ENCODE results near the gene ITPR2. TPM values are rescaled to one million over a fixed set of nuclear protein-coding genes. Genes with fewer than 3 reads are reported as not detected.

Gene ITPR2
- total RNA-seq, 1 donor from 2014 or later: 74.5 TPM

- no peak for ATAC-seq (ENCODE audit: low read depth)
- H3K4me3 Mint-ChIP-seq: no peak overlapping the region
- DNase-seq: no peak
- H3K36me3 Mint-ChIP-seq (ENCODE audit: low read depth): peaks cover 22% of the 10 kb centered on the region
- H3K27me3 Mint-ChIP-seq: no peaks in the 10 kb centered on the region
- ChIA-PET POLR2A (no interaction called here), CTCF (interaction anchor here (1.4 kb wide), 1 partner anchor 277 kb away, joined by 5 read pairs; no protein-coding TSS in a partner anchor)
- H3K4me1 Mint-ChIP-seq: no peaks in the 10 kb centered on the region
- no peaks in the 10 kb centered on the region for H3K9me3 Mint-ChIP-seq
- no peak for TF ChIP-seq CTCF (IDR thresholded peaks at IDR 0.05)
- intact Hi-C loops (cut with micrococcal nuclease): no loop called here
- no peak overlapping the region for H3K27ac Mint-ChIP-seq
These were observed 436.6 kb downstream of the ITPR2 start for GRCh38 chr12:26396402-26396801.

GRCh38 chr12:26389343-26389742, 443.7 kb downstream of the ITPR2 start:
- ATAC-seq (ENCODE audit: low read depth) (no peak), DNase-seq (no peak)
- H3K27me3 Mint-ChIP-seq: no peaks in the 10 kb centered on the region
- ChIA-PET CTCF (no interaction called here), POLR2A (no interaction called here)
- H3K4me1 Mint-ChIP-seq: no peaks in the 10 kb centered on the region
- H3K36me3 Mint-ChIP-seq (ENCODE audit: low read depth): peaks cover 64% of the 10 kb centered on the region
- H3K4me3 Mint-ChIP-seq: no peak overlapping the region
- H3K27ac Mint-ChIP-seq: no peak overlapping the region
- no peaks in the 10 kb centered on the region for H3K9me3 Mint-ChIP-seq
- no peak for TF ChIP-seq CTCF (IDR thresholded peaks at IDR 0.05)
- intact Hi-C loops (cut with micrococcal nuclease): no loop called here

GRCh38 chr12:26384536-26384935, 448.5 kb downstream of the ITPR2 start:
- TF ChIP-seq CTCF (IDR thresholded peaks at IDR 0.05): no peak
- no peak overlapping the region for H3K27ac Mint-ChIP-seq

GRCh38 chr12:26383041-26383440, 450.0 kb downstream of the ITPR2 start:
- peaks cover 6% of the 10 kb centered on the region for H3K9me3 Mint-ChIP-seq
- H3K4me1 Mint-ChIP-seq: no peaks in the 10 kb centered on the region
- DNase-seq: no peak
- CTCF ChIA-PET: no interaction called here
- no peak overlapping the region for H3K4me3 Mint-ChIP-seq
- ATAC-seq (ENCODE audit: low read depth): no peak
- H3K27ac Mint-ChIP-seq: no peak overlapping the region
- H3K27me3 Mint-ChIP-seq: no peaks in the 10 kb centered on the region
- no peak for TF ChIP-seq CTCF (IDR thresholded peaks at IDR 0.05)
- intact Hi-C loops (cut with micrococcal nuclease): no loop called here
- peaks cover 55% of the 10 kb centered on the region for H3K36me3 Mint-ChIP-seq (ENCODE audit: low read depth)
- POLR2A ChIA-PET: no interaction called here

More at GRCh38 chr12:26384536-26384935, 448.5 kb downstream of the ITPR2 start:
- POLR2A ChIA-PET: no interaction called here
- no peaks in the 10 kb centered on the region for H3K27me3 Mint-ChIP-seq
- no peak for ATAC-seq (ENCODE audit: low read depth)
- intact Hi-C loops (cut with micrococcal nuclease): no loop called here
- no peak overlapping the region for H3K4me3 Mint-ChIP-seq
- H3K4me1 Mint-ChIP-seq: no peaks in the 10 kb centered on the region
- DNase-seq: no peak
- H3K9me3 Mint-ChIP-seq: peaks cover 6% of the 10 kb centered on the region
- CTCF ChIA-PET: no interaction called here
- peaks cover 60% of the 10 kb centered on the region for H3K36me3 Mint-ChIP-seq (ENCODE audit: low read depth)

- Mint-ChIP-seq H3K9me3 (peaks cover 9% of the 10 kb centered on the region), H3K27ac (no peak overlapping the region), H3K4me1 (no peaks in the 10 kb centered on the region), H3K36me3 (ENCODE audit: low read depth) (peaks cover 41% of the 10 kb centered on the region), H3K27me3 (no peaks in the 10 kb centered on the region), H3K4me3 (no peak overlapping the region)
- no peak for DNase-seq
- no peak for TF ChIP-seq CTCF (IDR thresholded peaks at IDR 0.05)
- CTCF ChIA-PET: no interaction called here
- POLR2A ChIA-PET: no interaction called here
- no peak for ATAC-seq (ENCODE audit: low read depth)
- intact Hi-C loops (cut with micrococcal nuclease): no loop called here
These were observed 452.1 kb downstream of the ITPR2 start for GRCh38 chr12:26380897-26381296.

Data from activated B cell treated with CpG ODN at 0.5 μM for 24 hours (primary cell).